OCI-LY7 (cell line): ENCODE measurements around the gene REST. TPM values are rescaled to one million over a fixed set of nuclear protein-coding genes. Genes with fewer than 3 reads are reported as not detected.

Experiments
- BruUV-seq: library from RNA; stranded (reverse); fragments of 400-500 nt; replicated peaks from 2 replicates; lab custom pipeline; 2021; lab: Mats Ljungman, UMichigan
- CTCF ChIA-PET: fragments of 300-600 bp; sonication (Branson Sonifier 250); formaldehyde crosslinking; loops from one replicate; lab custom pipeline; 2022; ENCODE audit warnings: antibody characterized with exemption; ENCODE audit not compliant: unreplicated experiment; lab: Charles Lee
- POLR2A ChIA-PET: fragments of 300-600 bp; sonication (Branson Sonifier 250); formaldehyde crosslinking; loops from one replicate; lab custom pipeline; 2022; ENCODE audit warnings: antibody characterized with exemption; lab: Charles Lee
- DNase-seq: peaks from one replicate; pipeline ENCODE4 v3.0.0-alpha.2; 2015; ENCODE audit warnings: low spot score
- H2AFZ ChIP-seq: fragments of 200-600 bp; sonication (generic), shearing (Covaris generic); 2 replicates; pipeline ENCODE4 v1.6.1; 2014; ENCODE audit warnings: mild to moderate bottlenecking, antibody characterized with exemption, low read length, moderate library complexity
- H3K27ac ChIP-seq: fragments of 200-600 bp; sonication (generic); 2 replicates; pipeline ENCODE4 v1.5.1; 2014; ENCODE audit warnings: mixed run types, low read depth, mild to moderate bottlenecking, moderate library complexity, low read length, inconsistent platforms; ENCODE audit not compliant: poor library complexity, severe bottlenecking
- H3K36me3 ChIP-seq: fragments of 200-600 bp; sonication (generic); 2 replicates; pipeline ENCODE4 v1.6.1; 2014; ENCODE audit warnings: mild to moderate bottlenecking, antibody characterized with exemption, low read length, moderate library complexity, mixed read lengths; ENCODE audit not compliant: insufficient read depth
- H3K4me1 ChIP-seq: fragments of 200-600 bp; sonication (generic); 2 replicates; pipeline ENCODE4 v1.5.1; 2014; ENCODE audit warnings: mild to moderate bottlenecking, low read length; ENCODE audit not compliant: insufficient read depth, poor library complexity, severe bottlenecking
- H3K4me2 ChIP-seq: fragments of 200-600 bp; sonication (generic); 2 replicates; pipeline ENCODE4 v1.6.1; 2014; ENCODE audit warnings: mild to moderate bottlenecking, low read length
- H3K4me3 ChIP-seq: fragments of 200-600 bp; sonication (generic); 2 replicates; pipeline ENCODE4 v1.5.1; 2014; ENCODE audit warnings: mild to moderate bottlenecking, low read depth, low read length; ENCODE audit not compliant: poor library complexity, severe bottlenecking
- H3K79me2 ChIP-seq: fragments of 200-600 bp; sonication (generic); 2 replicates; pipeline ENCODE4 v1.6.1; 2016; ENCODE audit warnings: low read depth, mild to moderate bottlenecking, low read length, moderate library complexity, mixed read lengths; ENCODE audit not compliant: insufficient read depth
- H3K9me2 ChIP-seq: fragments of 200-600 bp; sonication (generic); 2 replicates; pipeline ENCODE4 v1.6.1; 2016; ENCODE audit warnings: mild to moderate bottlenecking, low read length, mixed read lengths; ENCODE audit not compliant: insufficient read depth
- H3K9me3 ChIP-seq: fragments of 200-600 bp; sonication (generic); 2 replicates; pipeline ENCODE4 v1.6.1; 2014; ENCODE audit warnings: mild to moderate bottlenecking, mixed run types, low read length, mixed read lengths
- H4K20me1 ChIP-seq: fragments of 200-600 bp; sonication (generic); 2 replicates; pipeline ENCODE4 v1.6.1; 2014; ENCODE audit warnings: mild to moderate bottlenecking, antibody characterized with exemption, low read length, moderate library complexity, mixed read lengths; ENCODE audit not compliant: insufficient read depth
- CTCF ChIP-seq: fragments of 200-600 bp; sonication (generic); conservative IDR thresholded peaks from 2 replicates; pipeline ENCODE4 v1.5.1; 2014; ENCODE audit warnings: mild to moderate bottlenecking, antibody characterized with exemption, low read length, moderate library complexity, mixed read lengths
- EZH2phosphoT487 ChIP-seq: fragments of 200-600 bp; sonication (generic); IDR thresholded peaks from 2 replicates; pipeline ENCODE4 v1.6.1; 2018; ENCODE audit warnings: low read depth, borderline replicate concordance, mild to moderate bottlenecking, mixed run types, antibody characterized with exemption, low read length, moderate library complexity, mixed read lengths
- intact Hi-C: fragments of 100-400 bp; cut with micrococcal nuclease; formaldehyde crosslinking; loops from one replicate; pipeline ENCODE4 v1.10.0; 2022; ENCODE audit not compliant: unreplicated experiment
- total RNA-seq, 2 experiments: library from RNA; depleted of rRNA in 1 of 2; stranded (reverse); fragments of >200 nt in 1 of 2; shearing (Covaris generic) in 1 of 2; gene quantifications; 2 replicates each; pipeline ENCODE4 v1.2.3, GENCODE V29; 2014 to 2022

Gene REST
- total RNA-seq, 2 experiments from 2014 or later = 27.3 to 39.2 TPM

- TF ChIP-seq CTCF (no peak), EZH2phosphoT487 (no peak)
- no peak for DNase-seq
- POLR2A ChIA-PET = interaction anchor here (1.0 kb wide), 1 partner anchor 21 kb away, joined by 5 read pairs; no protein-coding TSS in a partner anchor
- no TSS peak for BruUV-seq
- no peak overlapping the region for H3K27ac ChIP-seq
- H3K4me1 ChIP-seq = no peaks in the 10 kb centered on the region
- H3K79me2 ChIP-seq = peaks cover 26% of the 10 kb centered on the region; the same call in 1 of the 2 replicates
- peaks cover 95% of the 10 kb centered on the region for H3K36me3 ChIP-seq
- intact Hi-C loops = no loop called here
- H3K4me3 ChIP-seq = no peak overlapping the region
- no peak overlapping the region for H3K4me2 ChIP-seq
- H2AFZ ChIP-seq = no peak overlapping the region
- CTCF ChIA-PET = no interaction called here
- no peaks in the 10 kb centered on the region for H3K9me3 ChIP-seq
- H4K20me1 ChIP-seq = 0 out of 2 replicates have a peak, but pooled peaks cover 7% of the 10 kb centered on the region
- no peaks in the 10 kb centered on the region for H3K9me2 ChIP-seq
Measured at GRCh38 chr4:56995525-56995924, 87.8 kb downstream of the REST start.

- ChIA-PET POLR2A (interaction anchor here (0.8 kb wide), 1 partner anchor 22 kb away, joined by 4 read pairs; the partner anchor contains the start of gene NOA1), CTCF (no interaction called here)
- H3K27ac ChIP-seq = no peak overlapping the region
- BruUV-seq = TSS peak; percentile 11
- H3K36me3 ChIP-seq = peaks cover 95% of the 10 kb centered on the region
- H3K4me1 ChIP-seq = no peaks in the 10 kb centered on the region
- no peak overlapping the region for H3K4me2 ChIP-seq
- peaks cover 3% of the 10 kb centered on the region; the same call in 1 of the 2 replicates for H3K79me2 ChIP-seq
- no peaks in the 10 kb centered on the region for H3K9me2 ChIP-seq
- H2AFZ ChIP-seq = no peak overlapping the region
- 0 out of 2 replicates have a peak, but pooled peaks cover 7% of the 10 kb centered on the region for H4K20me1 ChIP-seq
- DNase-seq = no peak
- H3K9me3 ChIP-seq = no peaks in the 10 kb centered on the region
- intact Hi-C loops = no loop called here
- TF ChIP-seq CTCF = no peak
- no peak overlapping the region for H3K4me3 ChIP-seq
Measured at GRCh38 chr4:56999751-57000150, 92.1 kb downstream of the REST start.

- no TSS peak for BruUV-seq
- Histone ChIP-seq H2AFZ (no peak overlapping the region), H3K27ac (no peak overlapping the region), H3K79me2 (no peaks in the 10 kb centered on the region; the same call in 1 of the 2 replicates), H3K9me2 (no peaks in the 10 kb centered on the region), H4K20me1 (no peaks in the 10 kb centered on the region), H3K36me3 (peaks cover 94% of the 10 kb centered on the region), H3K4me3 (no peak overlapping the region), H3K4me2 (no peak overlapping the region), H3K9me3 (no peaks in the 10 kb centered on the region), H3K4me1 (no peaks in the 10 kb centered on the region)
- ChIA-PET CTCF (no interaction called here), POLR2A (interaction anchor here (0.6 to 1.1 kb wide), 4 partner anchors 10 to 92 kb away, joined by 3 to 4 read pairs (median 3); no protein-coding TSS in a partner anchor)
- TF ChIP-seq EZH2phosphoT487 (no peak), CTCF (no peak)
- no peak for DNase-seq
- intact Hi-C loops = no loop called here
Measured at GRCh38 chr4:57013543-57014120, 105.9 kb downstream of the REST start.
